ENCODE results near the gene DES. TPM values are rescaled to one million over a fixed set of nuclear protein-coding genes. Genes with fewer than 3 reads are reported as not detected.

DES gene
- total RNA-seq, 1 experiment from 2014 or later: 4.2 TPM

DNA sequence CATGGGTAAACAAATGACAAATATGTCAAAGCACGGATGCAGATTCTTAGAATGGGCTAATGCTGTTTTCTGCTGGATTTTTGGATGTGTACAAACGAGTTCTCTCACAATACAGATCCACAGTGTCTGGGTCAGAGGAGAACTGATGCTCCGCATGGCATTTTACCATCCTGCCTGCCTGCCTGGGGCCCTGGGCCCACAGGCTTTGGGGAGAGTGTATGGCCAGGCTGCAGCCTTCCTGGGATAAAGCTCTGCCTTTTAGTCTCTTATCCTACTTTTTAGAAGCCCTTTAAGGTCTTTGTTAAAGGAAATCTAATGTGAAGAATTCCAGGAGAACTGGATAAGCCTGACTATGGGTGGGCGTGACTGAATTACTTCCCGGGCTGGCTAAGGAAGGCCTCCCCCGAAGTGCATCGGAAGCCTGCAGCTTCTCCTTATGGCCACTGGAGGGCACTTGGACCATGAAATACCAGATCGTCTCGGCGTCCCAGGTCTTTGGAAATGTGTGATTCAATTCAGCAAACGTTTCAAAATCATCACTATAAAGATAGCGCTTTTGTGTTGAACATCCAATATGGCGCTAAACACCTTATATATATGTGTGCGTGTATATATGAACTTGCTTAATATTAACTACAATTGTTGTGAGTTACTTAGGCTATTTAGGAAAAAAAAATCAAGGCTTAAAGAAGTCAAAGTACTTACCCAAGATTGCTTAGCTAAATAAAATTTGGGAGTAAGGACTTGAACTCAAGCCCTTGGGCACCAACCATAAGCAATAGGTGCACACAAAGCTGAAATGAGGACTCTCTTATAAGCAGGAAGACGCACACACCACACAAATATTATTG is 15.3 kb upstream of the DES start (continued):
- TF ChIP-seq, protein P1, sequence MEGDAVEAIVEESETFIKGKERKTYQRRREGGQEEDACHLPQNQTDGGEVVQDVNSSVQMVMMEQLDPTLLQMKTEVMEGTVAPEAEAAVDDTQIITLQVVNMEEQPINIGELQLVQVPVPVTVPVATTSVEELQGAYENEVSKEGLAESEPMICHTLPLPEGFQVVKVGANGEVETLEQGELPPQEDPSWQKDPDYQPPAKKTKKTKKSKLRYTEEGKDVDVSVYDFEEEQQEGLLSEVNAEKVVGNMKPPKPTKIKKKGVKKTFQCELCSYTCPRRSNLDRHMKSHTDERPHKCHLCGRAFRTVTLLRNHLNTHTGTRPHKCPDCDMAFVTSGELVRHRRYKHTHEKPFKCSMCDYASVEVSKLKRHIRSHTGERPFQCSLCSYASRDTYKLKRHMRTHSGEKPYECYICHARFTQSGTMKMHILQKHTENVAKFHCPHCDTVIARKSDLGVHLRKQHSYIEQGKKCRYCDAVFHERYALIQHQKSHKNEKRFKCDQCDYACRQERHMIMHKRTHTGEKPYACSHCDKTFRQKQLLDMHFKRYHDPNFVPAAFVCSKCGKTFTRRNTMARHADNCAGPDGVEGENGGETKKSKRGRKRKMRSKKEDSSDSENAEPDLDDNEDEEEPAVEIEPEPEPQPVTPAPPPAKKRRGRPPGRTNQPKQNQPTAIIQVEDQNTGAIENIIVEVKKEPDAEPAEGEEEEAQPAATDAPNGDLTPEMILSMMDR (IDR thresholded peaks at IDR 0.05 in 2 of 3, conservative IDR thresholded peaks at IDR 0.05 in 1 of 3; ENCODE audit: borderline replicate concordance in 1 of 3, insufficient read depth in 1 of 3, low read depth in 2 of 3, low read length in 2 of 3): peak; percentile 91 to 98 (median 94)
- peak; percentile 52 for TF ChIP-seq YY1 (IDR thresholded peaks at IDR 0.05; ENCODE audit: extremely low read depth, insufficient replicate concordance, low read depth, low read length)

DNA sequence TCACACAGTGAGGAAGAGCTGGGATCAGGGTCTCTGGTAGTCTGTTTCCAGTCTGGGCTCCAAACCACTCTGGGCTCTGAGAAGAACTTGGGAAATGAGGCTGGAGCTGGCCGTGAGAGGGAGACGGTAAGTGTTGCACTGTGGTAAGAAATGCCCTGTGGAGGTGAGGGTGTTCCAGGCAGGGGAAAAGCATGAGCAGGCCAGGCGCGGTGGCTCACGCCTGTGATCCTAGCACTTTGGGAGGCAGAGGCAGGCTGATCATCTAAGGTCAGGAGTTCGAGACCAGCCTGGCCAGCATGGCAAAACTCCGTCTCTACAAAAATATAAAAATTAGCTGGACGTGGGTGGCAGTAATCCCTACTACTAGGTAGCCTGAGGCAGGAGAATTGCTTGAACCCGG is 14.3 kb upstream of the DES start:
- RAD21 ChIA-PET (ENCODE audit: low non-redundant PET in 1 of 2, low total read pairs in 2 of 2, uncharacterized antibody in 2 of 2, unreplicated experiment in 2 of 2): interaction anchor here (1.3 to 1.9 kb wide), 3 partner anchors 117 to 126 kb away, joined by 8 to 20 read pairs (median 17); no protein-coding TSS in a partner anchor
- Histone ChIP-seq H3K36me3 (ENCODE audit: control insufficient read depth in 1 of 2, insufficient read depth in 2 of 2, low read length in 2 of 2) (no peaks in the 10 kb centered on the region), H2AFZ (ENCODE audit: low read depth, low read length, poor library complexity, severe bottlenecking) (peak overlapping the region; percentile 95), H3K4me3 (replicated peaks in 1 of 2; ENCODE audit: low read depth in 1 of 2, low read length in 2 of 2) (no peak overlapping the region), H3K4me1 (ENCODE audit: control insufficient read depth in 1 of 2, insufficient read depth in 2 of 2, low read length in 2 of 2) (peaks cover 15 to 50% of the 10 kb centered on the region in 2 experiments), H4K20me1 (ENCODE audit: insufficient read depth) (no peaks in the 10 kb centered on the region), H3K9me3 (ENCODE audit: control insufficient read depth in 1 of 2, insufficient read depth in 1 of 2, low read depth in 1 of 2, low read length in 2 of 2) (no peaks in the 10 kb centered on the region), H3K4me2 (ENCODE audit: low read length) (no peak overlapping the region), H3K9ac (ENCODE audit: low read length) (no peak overlapping the region), H3K9me2 (ENCODE audit: insufficient read depth) (no peaks in the 10 kb centered on the region), H3K79me2 (ENCODE audit: insufficient read depth, low read length) (no peaks in the 10 kb centered on the region), H3K27me3 (ENCODE audit: insufficient read depth, low read length) (no peaks in the 10 kb centered on the region), H3K27ac (ENCODE audit: low read depth, low read length) (no peak overlapping the region)
- POLR2A ChIA-PET: interaction anchor here (1.0 to 1.6 kb wide), 2 partner anchors 16 to 30 kb away, joined by 4 read pairs; partner anchors contain the start of gene DNPEP
- DNase-seq (ENCODE audit: low read depth, low spot score): no peak
- CTCF ChIA-PET: interaction anchor here (0.7 to 4.7 kb wide), 13 partner anchors 12 to 128 kb away, joined by 3 to 109 read pairs (median 4); partner anchors contain the start of genes DNPEP and GMPPA
- TF ChIP-seq CBX3 (IDR thresholded peaks at IDR 0.05; ENCODE audit: low read depth): no peak
- TF ChIP-seq YY1 (IDR thresholded peaks at IDR 0.05; ENCODE audit: extremely low read depth, insufficient replicate concordance, low read depth, low read length): no peak
- TF ChIP-seq SIN3A (IDR thresholded peaks at IDR 0.05; ENCODE audit: low read depth): no peak
- no peak for TF ChIP-seq SP1 (IDR thresholded peaks at IDR 0.05; ENCODE audit: low read depth)
- no peak for TF ChIP-seq ZFX (IDR thresholded peaks at IDR 0.05)
- no peak for TF ChIP-seq JUND (IDR thresholded peaks at IDR 0.05)
- TF ChIP-seq EGR1 (IDR thresholded peaks at IDR 0.05; ENCODE audit: low read depth): no peak
- TF ChIP-seq FOSL1 (IDR thresholded peaks at IDR 0.05; ENCODE audit: low read depth): no peak
- no peak for TF ChIP-seq SRF (IDR thresholded peaks at IDR 0.05; ENCODE audit: low read depth)
- no peak for TF ChIP-seq RAD21 (IDR thresholded peaks at IDR 0.05; ENCODE audit: low read depth)
- TF ChIP-seq EZH2phosphoT487 (IDR thresholded peaks at IDR 0.05; ENCODE audit: borderline replicate concordance): no peak
- no TSS peak for BruUV-seq (replicated peaks)
- ATAC-seq: no peak
- intact Hi-C loops (cut with micrococcal nuclease): loop anchor here (1.0 to 10.0 kb wide), 4 partner anchors 31 to 241 kb away; partner anchors contain the start of gene SPEG

All from HCT116 (cell line).